Ascending aorta (tissue), 2 donors: Measurements from ENCODE around the gene TGM6. TPM values are rescaled to one million over a fixed set of nuclear protein-coding genes. Genes with fewer than 3 reads are reported as not detected.

Source experiments
- DNase-seq, 2 donors: peaks; one replicate each; pipeline ENCODE4 v3.0.0-alpha.2; 2019; ENCODE audit warnings: low spot score in 2 of 2
- H3K27ac ChIP-seq, 2 donors: fragments of 200-600 bp; sonication (generic); one replicate each; pipeline ENCODE4 v1.5.1; 2016 to 2017; ENCODE audit warnings: mild to moderate bottlenecking in 1 of 2
- H3K27me3 ChIP-seq: fragments of 200-600 bp; sonication (generic); one replicate; pipeline ENCODE4 v1.5.1; 2017
- H3K36me3 ChIP-seq, 2 donors: fragments of 200-600 bp; sonication (generic); one replicate each; pipeline ENCODE4 v1.5.1; 2016
- H3K4me1 ChIP-seq, 2 donors: fragments of 200-600 bp; sonication (generic); one replicate each; pipeline ENCODE4 v1.5.1; 2016 to 2017; ENCODE audit warnings: mild to moderate bottlenecking in 1 of 2
- H3K4me3 ChIP-seq, 2 donors: fragments of 200-600 bp; sonication (generic); one replicate each; pipeline ENCODE4 v1.5.1; 2016 to 2017; ENCODE audit warnings: mild to moderate bottlenecking in 1 of 2
- H3K9me3 ChIP-seq, 2 donors: fragments of 200-600 bp; sonication (generic); one replicate each; pipeline ENCODE4 v1.5.1; 2016
- CTCF ChIP-seq, 3 experiments: fragments of 200-600 bp in 2 of 3; fragments of 450-650 bp in 1 of 3; sonication (generic) in 2 of 3; IDR thresholded peaks; one replicate each; pipeline ENCODE4 v1.5.1; 2016 to 2019; ENCODE audit warnings: antibody characterized with exemption in 3 of 3, mild to moderate bottlenecking in 1 of 3, moderate library complexity in 1 of 3
- intact Hi-C: fragments of 100-400 bp; cut with DNase I; formaldehyde crosslinking; loops from one replicate; pipeline ENCODE4 v1.15.1; 2023
- total RNA-seq: library from RNA; depleted of rRNA; stranded (reverse); fragments of >200 nt; gene quantifications from one replicate; pipeline ENCODE4 v1.1.0, GENCODE V29; 2016

TGM6 gene
- total RNA-seq: not detected

GRCh38 chr20:2380601-2381000, at the start of gene TGM6:
TSS of gene TGM6 (plus strand) at chr20:2380901. CDS start at chr20:2380969, 68 bp downstream.
- no peak for TF ChIP-seq CTCF (IDR thresholded peaks at IDR 0.05)
- intact Hi-C loops: no loop called here
- H3K27me3 ChIP-seq: no peaks in the 10 kb centered on the region
- H3K4me1 ChIP-seq: no peaks in the 10 kb centered on the region
- no peaks in the 10 kb centered on the region for H3K9me3 ChIP-seq
- no peak for DNase-seq
- no peak within 1 kb of the TSS for H3K4me3 ChIP-seq
- no peaks in the 10 kb centered on the region for H3K36me3 ChIP-seq
- no peak within 1 kb of the TSS for H3K27ac ChIP-seq

- Histone ChIP-seq H3K36me3 (no peaks in the 10 kb centered on the region), H3K4me1 (no peaks in the 10 kb centered on the region), H3K27ac (no peak overlapping the region), H3K4me3 (no peak overlapping the region), H3K9me3 (no peaks in the 10 kb centered on the region), H3K27me3 (no peaks in the 10 kb centered on the region)
- intact Hi-C loops: no loop called here
- DNase-seq: no peak
- TF ChIP-seq CTCF (IDR thresholded peaks at IDR 0.05): no peak
These were observed 49.6 kb upstream of the TGM6 start for GRCh38 chr20:2331106-2331505.

- TF ChIP-seq CTCF (IDR thresholded peaks at IDR 0.05): no peak
- intact Hi-C loops: no loop called here
These were observed 48.7 kb upstream of the TGM6 start for GRCh38 chr20:2331901-2332565.

GRCh38 chr20:2332711-2333110, 48.0 kb upstream of the TGM6 start:
- Histone ChIP-seq H3K4me3 (no peak overlapping the region), H3K27ac (no peak overlapping the region), H3K9me3 (no peaks in the 10 kb centered on the region), H3K36me3 (no peaks in the 10 kb centered on the region), H3K4me1 (no peaks in the 10 kb centered on the region), H3K27me3 (no peaks in the 10 kb centered on the region)
- TF ChIP-seq CTCF (IDR thresholded peaks at IDR 0.05): no peak
- no peak for DNase-seq
- intact Hi-C loops: no loop called here

More at GRCh38 chr20:2331901-2332565, 48.7 kb upstream of the TGM6 start:
- no peak for DNase-seq
- Histone ChIP-seq H3K27ac (no peak overlapping the region), H3K9me3 (no peaks in the 10 kb centered on the region), H3K27me3 (no peaks in the 10 kb centered on the region), H3K36me3 (no peaks in the 10 kb centered on the region), H3K4me1 (no peaks in the 10 kb centered on the region), H3K4me3 (no peak overlapping the region)

GRCh38 chr20:2333821-2334220, 46.9 kb upstream of the TGM6 start:
- no peaks in the 10 kb centered on the region for H3K36me3 ChIP-seq
- H3K27ac ChIP-seq: no peak overlapping the region
- intact Hi-C loops: no loop called here
- no peaks in the 10 kb centered on the region for H3K27me3 ChIP-seq
- DNase-seq: no peak
- no peaks in the 10 kb centered on the region for H3K4me1 ChIP-seq
- no peak overlapping the region for H3K4me3 ChIP-seq
- H3K9me3 ChIP-seq: no peaks in the 10 kb centered on the region
- TF ChIP-seq CTCF (IDR thresholded peaks at IDR 0.05): no peak
